GM21360 (cell line): Measurements from ENCODE around the gene HOXA4.

Source experiments
- ATAC-seq: cut with Tn5 transposase; IDR thresholded peaks from one replicate; pipeline ENCODE4 v1.9.1; 2021; ENCODE audit warnings: mild to moderate bottlenecking, moderate library complexity; ENCODE audit not compliant: unreplicated experiment

HOXA4 gene

DNA sequence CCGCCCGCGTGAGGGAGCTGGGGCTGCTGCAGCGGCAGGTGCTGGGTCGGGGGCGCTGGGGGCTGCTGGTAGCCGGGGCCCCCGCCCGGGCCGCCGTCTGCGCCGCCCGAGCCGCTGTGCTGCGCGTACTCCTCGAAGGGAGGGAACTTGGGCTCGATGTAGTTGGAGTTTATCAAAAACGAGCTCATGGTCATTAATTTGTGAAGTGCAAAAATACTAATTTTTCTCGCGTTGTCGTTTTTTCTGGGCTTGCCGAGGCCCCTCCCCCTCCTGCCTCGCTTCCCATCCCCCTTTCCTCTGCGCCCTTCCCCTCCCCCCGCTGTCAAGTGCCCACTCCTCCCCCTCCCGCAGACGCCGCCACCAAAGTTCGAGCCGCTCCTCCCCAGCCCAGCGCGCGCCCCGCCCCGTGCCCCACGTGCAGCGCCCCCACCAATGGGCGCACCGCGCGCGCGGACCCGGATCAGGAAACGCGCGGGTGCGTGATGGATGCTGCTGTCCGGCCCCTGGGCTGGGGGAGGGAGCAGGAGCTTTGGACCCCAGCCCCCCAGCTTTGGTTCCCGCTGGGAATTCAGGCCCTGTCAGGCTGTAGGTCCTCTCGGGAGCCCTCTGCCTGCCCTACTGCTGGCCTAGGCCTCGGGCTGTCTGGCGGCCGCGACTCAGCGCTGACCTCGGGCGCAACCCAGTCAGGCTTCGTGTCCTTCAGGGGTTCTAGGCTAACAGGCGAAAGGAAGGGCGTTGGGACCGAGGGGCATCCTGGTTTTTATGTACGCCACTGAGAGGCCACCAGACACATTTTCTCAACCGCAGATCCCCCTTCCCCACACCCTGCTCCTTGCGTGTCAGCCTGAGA is at the start of gene HOXA4:
HOXA4 (minus strand) TSS at position 218 of the 850 bp plus-strand sequence; CDS start at position 194, 24 bp downstream.
- no peak for ATAC-seq

DNA sequence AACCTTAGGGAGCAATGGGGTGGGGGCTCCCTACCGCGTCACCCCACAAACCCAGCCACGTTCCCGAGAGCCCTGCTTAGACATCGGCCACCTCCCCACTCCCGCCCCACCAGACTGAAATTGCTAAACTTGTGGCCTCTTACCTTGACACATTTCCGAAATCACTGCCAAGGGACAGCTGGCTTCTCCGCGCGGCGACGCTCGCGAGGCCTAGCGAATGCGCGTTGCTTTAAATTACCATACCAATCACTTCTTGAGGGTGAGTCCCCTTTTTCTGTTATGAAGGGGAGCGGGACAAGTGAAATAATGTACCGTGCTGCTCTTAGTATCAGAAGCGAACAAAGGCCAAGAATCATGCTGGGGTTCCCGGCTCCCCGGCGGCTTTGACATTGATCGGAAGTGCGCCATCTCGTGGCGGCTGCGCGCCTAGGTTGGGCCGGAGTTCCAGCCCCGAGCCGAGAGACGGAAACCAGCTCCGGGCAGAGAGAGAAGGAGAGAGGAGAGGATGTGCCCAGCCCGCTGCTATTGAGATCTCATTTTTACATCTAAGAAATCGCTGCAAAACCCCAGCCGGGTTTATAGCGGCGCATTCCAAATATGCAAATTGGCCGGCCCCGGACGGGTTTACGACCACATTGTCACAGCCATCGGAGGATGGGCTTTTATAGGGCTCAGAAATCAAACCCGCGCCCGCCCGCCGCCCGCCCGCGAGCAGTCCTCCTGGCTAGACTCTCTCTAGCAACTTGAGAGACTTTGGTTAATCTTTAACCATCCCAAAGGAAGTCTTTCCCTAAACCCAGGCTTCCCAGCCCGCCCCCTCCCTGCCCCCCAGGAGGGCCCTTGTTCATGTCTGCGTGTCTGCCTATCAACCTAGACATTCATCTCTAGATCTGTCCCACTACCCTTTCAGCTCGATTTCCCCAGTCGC is 49.2 kb upstream of the HOXA4 start:
- ATAC-seq: no peak

DNA sequence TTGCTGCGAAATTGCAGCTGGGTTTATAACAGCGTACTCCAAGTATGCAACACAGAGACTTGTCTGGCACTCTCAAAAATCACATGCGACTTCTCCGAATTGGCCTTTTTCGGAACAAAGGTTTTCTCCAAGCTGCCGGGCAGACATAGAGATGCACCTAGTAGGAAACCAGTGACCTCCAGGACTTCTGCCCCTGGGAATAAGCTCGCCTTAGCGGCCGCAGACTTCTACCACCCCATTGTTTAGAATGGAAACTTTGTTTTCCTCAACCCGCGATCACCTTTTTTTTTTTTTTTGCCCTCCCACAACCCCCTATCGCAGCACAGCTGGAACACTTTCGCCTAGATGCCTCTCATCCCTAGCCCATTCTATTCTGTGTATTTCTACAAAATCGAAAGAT is 48.5 kb upstream of the HOXA4 start:
- no peak for ATAC-seq

DNA sequence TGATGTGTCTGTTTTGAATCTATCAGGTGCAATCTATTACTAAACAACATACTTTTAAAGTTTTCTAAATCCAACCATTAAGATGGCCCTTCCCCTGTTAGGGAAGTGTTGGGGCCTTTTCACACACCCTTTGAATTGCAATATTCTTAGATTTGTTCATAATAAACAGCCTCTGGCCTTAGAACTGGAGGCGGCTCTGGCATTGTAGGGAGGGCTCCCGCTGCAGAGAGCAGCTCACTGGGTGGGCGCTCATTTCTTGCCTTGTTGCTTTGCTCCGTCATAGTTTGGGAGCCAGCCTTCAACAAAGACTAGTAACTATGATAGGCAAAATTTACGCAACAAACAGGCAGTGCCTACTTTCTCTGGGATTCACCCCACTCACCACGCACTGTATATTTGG is 47.8 kb upstream of the HOXA4 start:
- no peak for ATAC-seq

DNA sequence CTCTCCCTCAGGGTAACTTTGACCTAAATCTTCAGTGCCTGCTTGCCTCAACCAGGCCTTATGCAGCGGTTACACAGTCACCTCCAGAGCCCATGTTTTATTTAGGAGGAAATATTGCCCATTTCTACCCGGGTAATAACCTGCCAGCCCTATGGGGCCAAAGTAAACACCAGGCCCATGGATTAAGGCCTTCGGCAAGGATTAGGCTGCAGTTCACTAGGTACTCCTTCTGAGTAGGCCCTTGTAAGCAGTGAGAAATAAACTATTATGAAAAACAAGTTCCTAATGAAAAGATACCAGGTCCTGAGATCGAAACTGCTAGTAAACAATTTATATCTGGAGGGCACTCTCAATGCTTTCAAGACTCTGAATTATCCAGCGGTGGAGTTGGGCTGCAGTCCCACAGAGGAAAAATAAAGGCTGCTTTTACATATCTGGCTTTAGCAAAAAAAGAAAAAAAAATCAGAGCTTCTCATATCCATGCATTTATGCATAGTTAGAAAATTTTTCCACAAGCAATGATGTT is 47.3 kb upstream of the HOXA4 start:
- ATAC-seq: no peak

DNA sequence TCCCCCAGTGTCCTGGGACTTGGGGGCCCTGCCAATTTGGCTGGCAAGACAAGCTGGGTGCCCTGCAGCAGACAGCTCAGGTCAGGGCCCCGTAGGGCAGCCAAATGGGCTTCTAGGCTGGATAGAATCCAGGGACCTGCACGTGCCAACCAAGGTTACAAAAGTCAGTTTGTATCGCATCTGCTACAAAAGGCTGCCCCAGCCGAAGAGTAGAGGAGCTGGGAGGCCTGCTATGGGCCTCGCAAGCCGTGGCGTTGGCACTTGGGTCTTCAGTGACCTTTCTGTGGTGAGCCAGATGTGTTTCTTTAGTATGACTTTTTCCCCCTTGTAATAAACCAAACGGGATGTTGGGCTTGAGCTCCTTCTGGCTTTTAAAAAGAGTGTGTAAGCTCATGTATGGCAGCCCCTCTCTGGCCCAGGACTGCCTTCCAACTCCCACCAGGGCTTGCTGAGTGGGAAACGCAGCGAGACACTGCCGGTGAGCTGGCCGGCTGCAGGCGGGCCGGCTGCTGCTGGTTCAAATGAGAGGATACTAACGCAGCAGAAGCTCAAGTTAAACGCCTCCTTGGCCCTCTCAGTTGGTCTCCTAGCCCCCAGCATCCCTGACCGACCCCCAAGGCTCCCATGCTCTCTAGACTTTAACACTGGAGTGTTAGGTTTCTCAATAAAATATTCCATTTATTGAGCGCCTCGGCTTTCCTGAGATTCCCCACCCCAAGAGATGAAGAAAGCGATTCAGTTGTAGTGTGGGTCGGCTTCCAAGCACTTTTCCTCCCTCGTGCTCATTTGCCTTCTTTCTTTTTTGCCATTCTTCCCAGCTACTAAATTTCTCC is 46.6 kb upstream of the HOXA4 start:
- no peak for ATAC-seq

DNA sequence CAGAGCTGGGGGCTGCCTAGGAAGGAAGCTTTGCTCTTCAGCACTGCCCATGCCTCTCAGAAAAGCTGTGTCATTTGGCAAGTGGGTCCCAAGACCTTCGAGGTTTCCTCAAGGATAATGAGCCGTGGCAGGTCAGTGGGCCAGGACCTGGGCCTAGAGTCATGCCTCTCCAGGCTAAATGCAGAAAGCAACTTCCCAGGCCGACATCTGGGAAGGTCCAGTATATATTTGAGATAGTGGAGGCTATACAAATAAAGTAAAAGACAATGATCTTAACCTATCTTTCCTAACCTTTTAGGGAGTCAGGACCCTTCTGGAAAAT is 45.9 kb upstream of the HOXA4 start:
- ATAC-seq: no peak

DNA sequence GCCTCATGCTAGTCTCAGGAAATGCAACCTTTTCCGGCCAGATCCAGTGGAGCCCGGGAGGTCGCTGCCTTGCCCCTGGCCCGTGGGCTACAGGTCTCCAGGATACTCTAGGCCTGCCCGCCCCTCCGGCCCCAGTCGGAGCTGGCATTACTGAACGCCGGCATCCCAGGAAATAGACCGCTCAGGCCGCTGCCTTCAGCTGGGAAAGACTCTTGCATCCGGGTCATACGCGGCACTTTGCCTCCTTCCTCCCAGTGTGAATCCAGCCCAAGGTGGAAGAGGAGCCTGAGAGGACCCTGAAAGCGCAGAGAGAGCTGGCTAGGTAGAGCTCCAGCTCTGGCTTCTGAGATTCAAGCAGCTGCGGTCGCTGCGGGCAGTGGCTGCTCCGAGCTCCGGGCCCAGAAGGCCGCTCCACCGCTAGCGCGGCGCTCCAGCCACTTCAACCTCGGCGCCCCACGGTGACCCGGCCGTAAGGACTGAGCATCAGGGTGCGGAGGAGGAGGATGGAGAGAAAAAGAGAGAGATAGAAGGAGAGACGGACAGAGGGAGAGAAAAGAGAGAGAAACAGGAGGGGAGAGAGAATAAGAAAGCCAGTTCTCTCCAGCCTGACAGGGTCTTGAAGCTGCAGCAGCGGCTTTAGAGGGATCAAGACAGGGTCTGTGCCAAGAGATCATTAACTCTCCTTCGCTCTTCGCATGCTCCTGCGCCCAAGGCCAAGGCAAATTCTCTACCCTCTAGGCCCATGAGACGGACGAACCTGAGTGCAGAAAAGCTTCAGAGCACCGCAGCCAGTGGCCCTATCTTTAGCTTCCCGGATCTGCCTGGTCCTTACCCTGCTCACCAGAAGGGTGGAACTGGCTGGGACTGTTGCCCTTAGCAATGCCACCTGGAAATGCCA is 45.3 kb upstream of the HOXA4 start:
- no peak for ATAC-seq

DNA sequence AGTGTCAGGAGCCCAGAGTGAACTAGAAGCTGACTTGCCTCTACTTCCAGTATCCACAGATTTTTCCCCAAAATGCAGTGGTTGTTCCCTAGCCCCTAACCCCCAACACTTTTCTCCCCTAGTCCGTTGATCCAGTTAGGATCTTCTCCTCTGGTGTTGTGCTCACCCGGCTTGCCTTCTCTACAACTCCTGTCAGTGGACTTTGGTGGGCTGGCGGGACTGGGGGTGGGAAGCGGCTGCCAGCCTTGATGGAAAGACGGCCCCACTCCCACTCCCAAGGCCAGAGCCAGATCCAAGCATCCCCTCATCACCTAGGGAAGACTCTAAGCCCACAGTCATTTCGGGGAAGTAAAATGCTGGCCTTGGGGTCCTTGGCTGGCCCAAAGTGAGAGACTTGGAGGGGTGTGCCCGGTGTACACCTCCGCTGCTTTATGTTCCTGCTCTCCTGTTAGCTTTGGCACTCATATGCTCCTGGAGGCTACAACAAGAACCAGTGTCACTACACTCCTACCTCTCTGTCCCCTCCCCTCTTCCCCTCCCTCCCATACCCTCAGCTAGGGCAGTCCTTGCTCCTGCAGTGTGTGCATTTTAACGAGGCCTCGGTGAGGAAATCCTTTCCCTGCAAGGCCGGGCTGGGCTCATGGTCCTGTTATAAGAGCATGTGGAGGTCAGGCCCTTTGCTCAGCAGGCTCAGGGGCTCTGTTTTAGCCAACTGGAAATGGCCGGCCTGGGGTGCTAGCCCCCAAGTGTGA is 44.5 kb upstream of the HOXA4 start:
- no peak for ATAC-seq

DNA sequence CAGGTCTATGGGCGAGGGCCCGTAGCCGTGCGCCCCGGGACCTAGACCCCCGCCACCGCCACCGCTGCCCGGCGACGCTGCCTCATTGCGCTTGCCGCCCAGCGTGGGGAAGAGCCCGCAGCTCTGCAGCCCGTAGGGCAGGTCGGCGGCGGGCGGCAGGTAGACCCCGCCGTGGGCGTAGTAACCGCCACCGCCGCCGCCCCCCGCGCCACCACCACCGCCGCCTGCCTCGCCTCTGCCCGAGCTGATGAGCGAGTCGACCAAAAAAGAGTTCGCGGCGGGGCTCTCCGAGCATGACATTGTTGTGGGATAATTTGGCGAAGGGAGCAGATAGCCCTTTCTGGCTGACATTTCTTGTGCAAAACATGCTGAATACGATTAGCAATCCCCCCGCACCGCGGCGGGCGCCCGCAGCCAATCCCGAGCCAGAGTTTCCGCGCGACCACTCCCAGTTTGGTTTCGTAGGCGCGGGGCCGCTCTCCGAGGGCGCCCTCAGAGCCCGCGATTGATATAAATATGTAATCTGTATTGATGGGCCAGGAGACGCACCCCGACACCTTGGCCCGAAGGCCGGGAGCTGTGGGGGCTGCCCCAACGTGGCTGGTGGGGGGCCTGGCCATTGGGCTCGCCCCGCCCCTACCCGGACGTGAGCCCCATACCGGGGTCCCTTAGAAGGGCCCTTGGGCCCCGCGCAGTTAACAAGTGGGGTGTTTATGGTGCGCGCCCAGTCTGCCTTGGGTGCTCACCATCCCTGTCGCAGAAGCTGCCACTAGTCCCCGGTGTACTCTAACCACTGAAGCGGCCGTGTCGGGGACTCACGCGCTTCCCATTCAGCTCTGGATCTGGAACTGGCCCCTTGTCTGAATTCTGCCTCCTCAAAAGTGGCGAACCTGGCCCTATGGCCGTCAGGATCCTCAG is 43.7 kb upstream of the HOXA4 start, which contains the start of gene HOXA10:
HOXA10 (minus strand) TSS at position 365 of the 918 bp plus-strand sequence; CDS start at position 351, 14 bp downstream.
- ATAC-seq: no peak

DNA sequence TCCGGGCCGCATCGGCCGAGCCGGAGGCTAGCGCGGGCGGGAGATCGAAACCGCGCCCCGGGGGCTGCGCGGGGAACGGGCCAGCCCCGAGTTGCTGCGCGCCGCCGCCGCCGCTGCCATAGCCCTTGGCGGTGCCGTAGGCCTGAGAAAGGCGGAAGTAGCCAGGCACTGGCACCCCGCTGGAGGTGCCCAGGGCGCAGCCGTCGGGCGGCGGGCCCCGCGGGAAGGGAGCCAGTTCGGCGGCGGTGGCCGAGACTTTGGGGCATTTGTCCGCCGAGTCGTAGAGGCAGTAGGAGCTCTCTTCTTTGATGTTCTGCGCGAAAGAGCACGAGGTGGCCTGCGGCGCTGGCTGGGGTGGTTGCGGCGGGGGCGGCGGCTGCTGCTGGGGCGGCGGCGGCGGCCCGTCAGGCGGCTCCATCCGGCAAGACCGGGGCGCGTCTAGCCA is 43.0 kb upstream of the HOXA4 start:
- no peak for ATAC-seq

DNA sequence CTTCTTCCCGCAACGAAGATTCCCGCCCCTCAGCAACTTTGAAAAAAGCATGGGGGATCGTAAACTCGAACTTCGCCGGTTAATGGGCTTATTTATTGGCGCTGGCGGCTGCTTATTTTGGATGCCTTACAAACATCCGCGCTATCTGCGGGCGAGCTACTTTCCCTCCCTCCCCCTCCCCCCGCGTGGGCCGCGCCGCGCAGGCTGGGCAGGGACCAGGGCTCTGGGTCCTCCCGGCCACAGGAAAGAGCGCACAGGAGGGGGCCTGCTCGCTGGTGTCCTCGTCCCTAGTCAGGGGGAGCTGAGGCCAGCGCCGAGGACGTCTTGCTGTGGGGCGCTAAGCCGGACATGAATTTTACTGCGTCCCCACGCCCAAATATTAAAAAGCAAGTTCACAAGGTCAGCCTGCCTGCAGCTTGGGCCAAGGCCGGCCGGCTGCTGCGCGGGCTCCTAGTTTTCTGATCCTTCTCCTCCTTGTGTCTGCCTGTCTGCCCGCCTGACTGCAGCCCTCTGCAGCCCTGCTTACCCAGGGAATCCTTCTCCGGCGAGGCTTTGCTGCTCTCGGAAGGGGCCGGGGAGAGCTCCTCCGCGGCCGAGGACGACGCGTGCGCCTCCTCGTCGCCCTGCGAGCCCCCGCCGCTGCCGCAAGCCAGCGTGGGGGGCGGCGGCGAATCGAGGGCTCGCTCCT is 42.4 kb upstream of the HOXA4 start:
- ATAC-seq: no peak

DNA sequence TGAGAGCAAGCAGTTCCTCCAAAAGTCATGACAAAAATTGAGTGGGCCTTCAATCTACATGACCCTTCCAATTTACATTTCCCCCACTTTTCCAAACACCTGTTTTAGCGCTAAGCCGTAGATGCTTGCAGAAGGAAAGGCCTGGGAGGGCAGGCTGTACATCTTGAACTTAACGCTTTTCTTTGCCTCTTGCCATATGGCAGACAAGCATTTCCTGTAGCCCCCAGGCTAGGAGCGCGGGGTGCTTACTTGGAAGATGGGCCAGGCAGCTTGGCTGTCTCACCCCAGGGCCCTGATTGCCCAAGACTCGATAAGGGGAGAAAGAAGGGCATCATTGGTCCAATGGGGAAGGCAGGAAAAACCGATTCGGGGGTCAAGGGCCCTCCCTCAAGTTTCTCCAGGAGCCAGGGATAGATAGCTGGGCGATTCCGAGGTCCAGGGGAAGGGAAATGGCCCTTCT is 41.8 kb upstream of the HOXA4 start:
- no peak for ATAC-seq

DNA sequence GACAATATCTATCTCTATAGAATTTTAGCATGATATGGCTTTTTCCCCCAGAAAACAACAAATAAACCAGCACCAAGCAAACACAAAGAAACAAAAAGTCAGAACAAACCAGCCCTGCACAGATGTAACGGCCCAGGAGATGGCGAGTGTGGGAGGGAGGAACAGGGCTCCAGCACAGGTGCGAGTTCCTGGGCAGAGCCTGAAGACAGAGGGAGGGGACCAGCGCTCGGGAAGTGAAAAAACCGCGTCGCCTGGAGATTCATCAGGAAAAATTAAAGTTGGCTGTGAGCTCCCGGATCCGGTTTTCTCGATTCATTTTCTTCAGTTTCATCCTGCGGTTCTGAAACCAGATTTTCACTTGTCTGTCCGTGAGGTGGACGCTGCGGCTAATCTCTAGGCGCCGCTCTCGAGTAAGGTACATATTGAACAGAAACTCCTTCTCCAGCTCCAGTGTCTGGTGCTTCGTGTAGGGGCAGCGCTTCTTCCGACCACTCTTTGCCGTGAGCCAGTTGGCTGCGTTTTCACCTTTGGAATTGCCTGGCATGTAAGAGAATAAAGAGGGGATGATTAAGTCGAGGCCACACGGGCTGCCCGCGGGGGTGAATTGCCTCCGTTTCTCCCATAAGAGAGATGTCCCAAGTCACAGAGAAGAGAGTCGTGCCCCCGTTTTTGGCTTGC is 41.2 kb upstream of the HOXA4 start:
- no peak for ATAC-seq

DNA sequence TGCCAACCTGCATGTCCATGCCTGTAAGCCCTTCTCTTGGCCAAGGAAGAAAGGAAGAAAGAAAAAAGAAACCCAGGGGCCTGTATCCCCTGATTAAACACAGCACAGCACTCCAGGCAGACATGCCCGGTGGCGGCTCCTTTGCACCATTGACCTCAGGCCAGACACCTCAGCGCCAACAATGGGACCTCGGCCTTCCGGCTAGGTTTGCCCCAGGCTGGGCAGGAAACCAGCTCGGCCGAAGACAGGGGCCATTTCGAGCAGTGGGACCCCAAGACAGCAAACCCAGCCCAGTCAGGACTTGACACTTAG is 40.7 kb upstream of the HOXA4 start:
- ATAC-seq: no peak

DNA sequence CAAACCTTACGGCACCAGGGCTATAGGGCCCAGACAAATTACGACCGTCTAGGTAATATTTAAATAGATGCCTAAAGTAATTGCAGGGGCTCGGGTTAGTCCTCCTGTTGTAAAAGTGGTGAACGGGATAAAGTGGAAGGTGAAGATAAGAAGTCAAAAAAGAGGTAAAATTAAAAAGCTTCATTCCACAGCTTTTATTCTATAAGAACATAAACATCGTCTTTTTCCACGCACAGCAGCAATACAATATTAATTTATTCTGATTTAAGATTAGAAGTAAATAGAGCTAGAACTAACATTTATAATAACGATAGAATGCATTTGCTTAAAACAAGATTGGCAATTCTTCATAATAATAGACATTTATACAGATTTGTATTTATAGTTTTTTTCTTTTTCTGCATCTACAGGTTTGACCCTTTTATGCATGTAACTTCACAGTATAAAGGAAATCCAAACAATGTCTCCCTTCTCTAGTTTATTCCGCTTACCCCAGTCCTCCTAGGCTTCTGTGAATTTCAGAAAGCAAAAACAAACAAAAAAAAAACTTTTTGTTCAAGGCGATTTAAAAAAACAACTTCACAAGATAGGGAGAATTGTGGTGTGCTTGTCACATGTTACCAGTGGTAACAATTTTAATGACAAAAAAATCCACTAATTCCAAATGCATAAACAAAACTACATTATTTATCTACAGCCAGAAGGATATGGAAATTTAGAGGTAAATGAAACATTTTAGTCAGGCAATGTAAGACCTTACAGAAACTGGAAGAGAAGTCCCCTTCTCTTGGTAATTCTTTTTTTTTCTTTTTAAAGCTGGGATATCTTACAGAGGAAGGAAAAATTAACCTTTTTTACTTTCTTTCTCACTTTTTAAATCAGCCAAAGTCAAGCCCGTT is 40.1 kb upstream of the HOXA4 start:
- no peak for ATAC-seq
